Measurements from ENCODE around the gene HCFC1R1.

The HCFC1R1 gene

DNA sequence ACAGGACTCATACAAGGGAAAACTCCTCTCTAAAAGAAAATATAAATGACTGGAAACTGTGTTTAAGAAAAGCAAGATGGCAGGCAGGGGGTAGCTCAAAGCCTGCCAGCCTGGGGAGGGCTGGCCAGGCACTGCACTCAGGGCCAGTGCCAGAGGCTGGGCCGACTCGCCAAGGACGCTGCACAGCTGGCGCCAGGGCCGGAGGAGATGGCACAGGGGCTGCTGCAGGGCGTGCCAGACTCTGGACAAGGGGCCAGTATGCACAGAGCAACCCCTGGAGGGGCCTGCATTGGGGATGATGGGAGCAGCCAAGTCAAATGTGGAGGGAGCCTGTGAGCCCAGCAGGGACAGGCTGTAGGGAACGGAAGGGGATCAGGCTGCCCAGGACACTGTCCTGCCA is 47.5 kb downstream of the HCFC1R1 start:
- Histone ChIP-seq H3K27me3 (ENCODE audit: control insufficient read depth in 3 of 3, insufficient read depth in 3 of 3, low read depth in 1 of 3, low read length in 3 of 3) (no peaks in the 10 kb centered on the region), H3K27ac (replicated peaks; ENCODE audit: low read length) (no peak overlapping the region), H2BK5ac (ENCODE audit: low read length) (no peak overlapping the region), H3K14ac (ENCODE audit: low read length) (no peak overlapping the region), H3K4ac (ENCODE audit: low read length) (no peak overlapping the region), H3K9me3 (replicated peaks in 1 of 2; ENCODE audit: control insufficient read depth in 2 of 2, insufficient read depth in 1 of 2, low read depth in 1 of 2, low read length in 2 of 2) (no peaks in the 10 kb centered on the region), H2BK120ac (ENCODE audit: low read depth, low read length) (no peak overlapping the region), H4K8ac (ENCODE audit: low read depth, low read length) (no peak overlapping the region), H2AFZ (ENCODE audit: low read length) (no peak overlapping the region), H3K9ac (ENCODE audit: low read depth, low read length, poor library complexity) (no peak overlapping the region), H4K91ac (ENCODE audit: low read depth, low read length, poor library complexity) (no peak overlapping the region), H3K4me1 (ENCODE audit: control insufficient read depth in 2 of 2, insufficient read depth in 1 of 2, low read depth in 1 of 2, low read length in 2 of 2) (peaks cover 7 to 10% of the 10 kb centered on the region in 2 donors), H3K23ac (ENCODE audit: low read depth, low read length, poor library complexity) (no peak overlapping the region), H3K79me1 (ENCODE audit: low read depth, low read length) (peaks cover 10% of the 10 kb centered on the region), H3K4me2 (ENCODE audit: insufficient read depth, low read length, poor library complexity, severe bottlenecking) (no peak overlapping the region), H3K36me3 (replicated peaks in 1 of 2; ENCODE audit: control insufficient read depth in 2 of 2, insufficient read depth in 2 of 2, low read length in 2 of 2) (peaks cover 31 to 76% of the 10 kb centered on the region in 2 donors), H2AK5ac (ENCODE audit: low read depth, low read length) (no peak overlapping the region), H3K4me3 (ENCODE audit: low read length in 2 of 2) (no peak overlapping the region), H3K18ac (ENCODE audit: low read length) (no peak overlapping the region), H2BK12ac (ENCODE audit: low read length) (no peak overlapping the region), H2BK15ac (ENCODE audit: low read length) (no peak overlapping the region)
- no peak for DNase-seq (ENCODE audit: low spot score)
- WGBS, 2 donors (ENCODE audit: extremely low coverage in 2 of 2, insufficient read length in 2 of 2, insufficient replicate concordance in 1 of 2): no CpG with 5 or more reads among the region's 7 CpGs

DNA sequence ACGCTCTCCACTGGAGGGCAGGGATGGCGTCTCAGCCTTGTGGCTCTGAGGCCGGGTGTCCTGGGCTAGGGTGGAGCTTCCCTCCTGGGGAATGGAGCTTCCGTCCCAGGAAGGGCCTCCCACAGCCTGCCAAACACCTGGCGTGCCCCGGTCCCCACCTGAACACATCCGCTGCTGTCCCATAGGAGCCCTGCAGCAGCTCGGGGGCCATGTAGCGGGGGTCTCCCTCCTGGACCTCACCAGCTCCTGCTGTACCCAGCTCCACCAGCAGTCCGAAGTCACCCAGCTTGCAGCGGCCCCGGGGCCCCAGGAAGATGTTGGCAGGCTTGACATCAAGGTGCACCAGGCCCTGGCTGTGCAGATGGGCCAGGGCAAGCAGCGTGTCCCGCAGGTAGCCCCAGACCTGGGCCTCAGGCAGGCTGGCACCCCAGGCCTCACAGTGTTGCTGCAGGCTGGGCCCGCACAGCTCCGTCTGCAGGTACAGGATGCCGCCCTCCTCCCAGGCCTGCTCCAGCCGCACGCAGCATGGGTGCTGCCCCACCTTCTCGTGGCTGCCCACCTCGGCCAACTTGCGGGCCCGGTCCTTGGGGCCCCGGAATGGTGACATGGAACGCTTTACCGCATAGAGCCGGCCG is 48.5 kb downstream of the HCFC1R1 start:
- no peak overlapping the region for H3K27ac ChIP-seq (replicated peaks; ENCODE audit: low read length)
- peak overlapping the region; percentile 60 for H3K9ac ChIP-seq (ENCODE audit: low read depth, low read length, poor library complexity)
- H3K18ac ChIP-seq (ENCODE audit: low read length): no peak overlapping the region
- peaks cover 16% of the 10 kb centered on the region for H3K79me1 ChIP-seq (ENCODE audit: low read depth, low read length)
- H2AFZ ChIP-seq (ENCODE audit: low read length): no peak overlapping the region
- H4K8ac ChIP-seq (ENCODE audit: low read depth, low read length): no peak overlapping the region
- H3K4me2 ChIP-seq (ENCODE audit: insufficient read depth, low read length, poor library complexity, severe bottlenecking): no peak overlapping the region
- H3K23ac ChIP-seq (ENCODE audit: low read depth, low read length, poor library complexity): peak overlapping the region; percentile 43
- H2BK12ac ChIP-seq (ENCODE audit: low read length): no peak overlapping the region
- H3K9me3 ChIP-seq (replicated peaks in 1 of 2; ENCODE audit: control insufficient read depth in 2 of 2, insufficient read depth in 1 of 2, low read depth in 1 of 2, low read length in 2 of 2): no peaks in the 10 kb centered on the region
- no peak overlapping the region for H2BK15ac ChIP-seq (ENCODE audit: low read length)
- H3K36me3 ChIP-seq (replicated peaks in 1 of 2; ENCODE audit: control insufficient read depth in 2 of 2, insufficient read depth in 2 of 2, low read length in 2 of 2): peaks cover 32 to 80% of the 10 kb centered on the region in 2 donors
- H2AK5ac ChIP-seq (ENCODE audit: low read depth, low read length): no peak overlapping the region
- no peaks in the 10 kb centered on the region for H3K27me3 ChIP-seq (ENCODE audit: control insufficient read depth in 3 of 3, insufficient read depth in 3 of 3, low read depth in 1 of 3, low read length in 3 of 3)
- H2BK120ac ChIP-seq (ENCODE audit: low read depth, low read length): no peak overlapping the region
- H3K4me3 ChIP-seq (ENCODE audit: low read length in 2 of 2): no peak overlapping the region
- H3K4me1 ChIP-seq (ENCODE audit: control insufficient read depth in 2 of 2, insufficient read depth in 1 of 2, low read depth in 1 of 2, low read length in 2 of 2): peaks cover 12 to 13% of the 10 kb centered on the region in 2 donors
- H4K91ac ChIP-seq (ENCODE audit: low read depth, low read length, poor library complexity): no peak overlapping the region
- no peak for DNase-seq (ENCODE audit: low spot score)
- no peak overlapping the region for H3K4ac ChIP-seq (ENCODE audit: low read length)
- no peak overlapping the region for H2BK5ac ChIP-seq (ENCODE audit: low read length)
- no CpG with 5 or more reads among the region's 28 CpGs for WGBS, 2 donors (ENCODE audit: extremely low coverage in 2 of 2, insufficient read length in 2 of 2, insufficient replicate concordance in 1 of 2)
- no peak overlapping the region for H3K14ac ChIP-seq (ENCODE audit: low read length)

DNA sequence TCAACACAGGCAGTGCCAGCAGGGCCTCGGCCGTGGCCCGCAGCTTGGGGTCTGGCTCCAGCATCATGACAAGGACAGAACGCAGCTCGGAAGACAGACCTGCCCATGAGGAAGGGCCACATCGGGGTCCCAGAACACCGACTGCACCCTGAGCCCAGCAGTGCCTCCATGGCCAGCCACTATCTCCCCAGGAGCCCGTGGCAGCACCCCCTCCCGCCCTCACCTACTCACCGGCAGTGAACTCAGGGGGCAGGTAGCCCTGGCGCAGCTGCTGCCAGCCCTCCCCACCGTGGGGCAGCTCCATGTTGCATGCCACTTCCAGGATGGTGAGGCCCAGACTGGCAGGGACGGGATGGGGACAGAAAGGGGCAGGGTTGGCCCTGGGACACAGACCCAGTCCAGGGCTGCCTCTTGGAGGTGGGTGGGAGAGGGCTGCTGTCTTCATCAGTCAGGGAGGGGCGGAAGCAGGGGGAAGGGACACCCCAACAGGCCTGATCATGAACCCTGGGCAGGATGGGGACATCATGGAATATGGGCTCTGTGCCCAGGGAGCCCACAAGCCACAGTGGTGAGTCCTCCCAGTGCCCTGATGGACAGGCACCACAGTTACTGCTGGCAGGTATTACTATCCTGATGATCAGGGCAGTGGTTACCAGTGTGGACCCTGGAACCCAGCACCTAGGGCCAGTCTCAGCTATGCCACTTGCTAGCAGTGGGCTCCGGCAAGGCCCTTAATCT is 49.3 kb downstream of the HCFC1R1 start:
- no peaks in the 10 kb centered on the region for H3K27me3 ChIP-seq (ENCODE audit: control insufficient read depth in 3 of 3, insufficient read depth in 3 of 3, low read depth in 1 of 3, low read length in 3 of 3)
- H2BK120ac ChIP-seq (ENCODE audit: low read depth, low read length): no peak overlapping the region
- H2BK5ac ChIP-seq (ENCODE audit: low read length): no peak overlapping the region
- H3K36me3 ChIP-seq (replicated peaks in 1 of 2; ENCODE audit: control insufficient read depth in 2 of 2, insufficient read depth in 2 of 2, low read length in 2 of 2): peaks cover 32 to 80% of the 10 kb centered on the region in 2 donors
- no peak overlapping the region for H2AFZ ChIP-seq (ENCODE audit: low read length)
- H3K4ac ChIP-seq (ENCODE audit: low read length): no peak overlapping the region
- H3K27ac ChIP-seq (replicated peaks; ENCODE audit: low read length): no peak overlapping the region
- WGBS, 2 donors (ENCODE audit: extremely low coverage in 2 of 2, insufficient read length in 2 of 2, insufficient replicate concordance in 1 of 2): no CpG with 5 or more reads among the region's 15 CpGs
- no peak overlapping the region for H3K18ac ChIP-seq (ENCODE audit: low read length)
- no peak overlapping the region for H3K4me3 ChIP-seq (ENCODE audit: low read length in 2 of 2)
- peaks cover 16% of the 10 kb centered on the region for H3K79me1 ChIP-seq (ENCODE audit: low read depth, low read length)
- H3K9me3 ChIP-seq (replicated peaks in 1 of 2; ENCODE audit: control insufficient read depth in 2 of 2, insufficient read depth in 1 of 2, low read depth in 1 of 2, low read length in 2 of 2): no peaks in the 10 kb centered on the region
- no peak overlapping the region for H3K14ac ChIP-seq (ENCODE audit: low read length)
- H2BK12ac ChIP-seq (ENCODE audit: low read length): no peak overlapping the region
- no peak overlapping the region for H2AK5ac ChIP-seq (ENCODE audit: low read depth, low read length)
- no peak overlapping the region for H2BK15ac ChIP-seq (ENCODE audit: low read length)
- peak overlapping the region; percentile 73 for H3K23ac ChIP-seq (ENCODE audit: low read depth, low read length, poor library complexity)
- no peak overlapping the region for H3K9ac ChIP-seq (ENCODE audit: low read depth, low read length, poor library complexity)
- DNase-seq (ENCODE audit: low spot score): no peak
- peaks cover 9% of the 10 kb centered on the region in 2 donors for H3K4me1 ChIP-seq (ENCODE audit: control insufficient read depth in 2 of 2, insufficient read depth in 1 of 2, low read depth in 1 of 2, low read length in 2 of 2)
- no peak overlapping the region for H3K4me2 ChIP-seq (ENCODE audit: insufficient read depth, low read length, poor library complexity, severe bottlenecking)
- peak overlapping the region; percentile 65 for H4K8ac ChIP-seq (ENCODE audit: low read depth, low read length)
- H4K91ac ChIP-seq (ENCODE audit: low read depth, low read length, poor library complexity): no peak overlapping the region

DNA sequence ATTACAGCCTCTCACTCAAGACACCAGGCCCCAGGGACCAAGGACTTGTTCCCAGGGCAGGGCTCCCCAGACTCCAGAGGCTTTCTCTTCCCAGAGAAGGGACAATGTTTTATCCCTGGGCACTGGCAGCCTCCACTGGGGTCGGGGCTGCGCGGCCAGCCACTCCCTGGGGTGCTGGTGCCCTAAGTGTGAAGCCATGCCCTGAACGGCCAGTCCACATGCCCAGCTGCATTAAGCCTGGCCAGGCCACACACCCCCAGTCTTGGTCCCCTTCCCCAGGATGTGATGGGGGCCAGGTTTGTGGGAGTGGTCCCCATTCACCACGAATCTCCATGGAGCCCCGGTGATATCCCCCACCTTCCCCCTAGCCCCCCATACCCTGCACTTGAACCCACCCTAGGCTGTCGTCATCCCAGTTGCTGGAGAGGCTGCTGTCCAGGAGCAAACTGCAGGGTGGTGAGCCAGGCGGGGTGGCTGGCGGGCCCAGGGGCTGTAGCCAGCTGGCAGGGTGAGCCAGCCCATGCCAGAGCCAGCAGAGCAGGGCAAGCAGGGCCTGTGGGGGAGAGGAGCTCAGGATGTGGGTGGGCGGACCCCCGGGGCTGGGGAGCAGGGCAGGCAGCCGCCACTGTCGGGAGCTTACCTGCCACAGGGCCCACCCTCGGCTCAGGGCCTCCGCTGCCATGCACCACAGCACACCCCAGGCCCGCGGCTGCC is 50.0 kb downstream of the HCFC1R1 start:
- H3K79me1 ChIP-seq (ENCODE audit: low read depth, low read length): peaks cover 15% of the 10 kb centered on the region
- no peak overlapping the region for H3K4me2 ChIP-seq (ENCODE audit: insufficient read depth, low read length, poor library complexity, severe bottlenecking)
- no peak overlapping the region for H2BK15ac ChIP-seq (ENCODE audit: low read length)
- H3K9me3 ChIP-seq (replicated peaks in 1 of 2; ENCODE audit: control insufficient read depth in 2 of 2, insufficient read depth in 1 of 2, low read depth in 1 of 2, low read length in 2 of 2): no peaks in the 10 kb centered on the region
- H2AK5ac ChIP-seq (ENCODE audit: low read depth, low read length): no peak overlapping the region
- WGBS, 2 donors (ENCODE audit: extremely low coverage in 2 of 2, insufficient read length in 2 of 2, insufficient replicate concordance in 1 of 2): no CpG with 5 or more reads among the region's 17 CpGs
- H2AFZ ChIP-seq (ENCODE audit: low read length): no peak overlapping the region
- H3K18ac ChIP-seq (ENCODE audit: low read length): no peak overlapping the region
- peaks cover 7 to 9% of the 10 kb centered on the region in 2 donors for H3K4me1 ChIP-seq (ENCODE audit: control insufficient read depth in 2 of 2, insufficient read depth in 1 of 2, low read depth in 1 of 2, low read length in 2 of 2)
- no peak overlapping the region for H3K27ac ChIP-seq (replicated peaks; ENCODE audit: low read length)
- no peak overlapping the region for H4K91ac ChIP-seq (ENCODE audit: low read depth, low read length, poor library complexity)
- H3K36me3 ChIP-seq (replicated peaks in 1 of 2; ENCODE audit: control insufficient read depth in 2 of 2, insufficient read depth in 2 of 2, low read length in 2 of 2): peaks cover 32 to 76% of the 10 kb centered on the region in 2 donors
- no peak overlapping the region for H2BK12ac ChIP-seq (ENCODE audit: low read length)
- H2BK120ac ChIP-seq (ENCODE audit: low read depth, low read length): no peak overlapping the region
- no peaks in the 10 kb centered on the region for H3K27me3 ChIP-seq (ENCODE audit: control insufficient read depth in 3 of 3, insufficient read depth in 3 of 3, low read depth in 1 of 3, low read length in 3 of 3)
- no peak overlapping the region for H3K14ac ChIP-seq (ENCODE audit: low read length)
- H3K23ac ChIP-seq (ENCODE audit: low read depth, low read length, poor library complexity): peak overlapping the region; percentile 73
- peak overlapping the region; percentile 65 for H4K8ac ChIP-seq (ENCODE audit: low read depth, low read length)
- no peak overlapping the region for H3K4ac ChIP-seq (ENCODE audit: low read length)
- DNase-seq (ENCODE audit: low spot score): no peak
- no peak overlapping the region for H2BK5ac ChIP-seq (ENCODE audit: low read length)
- no peak overlapping the region for H3K4me3 ChIP-seq (ENCODE audit: low read length in 2 of 2)
- no peak overlapping the region for H3K9ac ChIP-seq (ENCODE audit: low read depth, low read length, poor library complexity)

Data from neuronal stem cell (in vitro differentiated cells).